H1 (cell line): Measurements from ENCODE around the gene GPA33. TPM values are rescaled to one million over a fixed set of nuclear protein-coding genes. Genes with fewer than 3 reads are reported as not detected.

ENCODE experiments used
- CTCF ChIA-PET: fragments of 300-600 bp; sonication (Branson Sonifier 250); formaldehyde crosslinking; loops from one replicate; lab custom pipeline; 2021; ENCODE audit not compliant: partially characterized antibody; lab: Charles Lee
- POLR2A ChIA-PET: fragments of 300-600 bp; sonication (Branson Sonifier 250); formaldehyde crosslinking; loops from one replicate; lab custom pipeline; 2021; ENCODE audit warnings: inconsistent platforms; ENCODE audit not compliant: partially characterized antibody; lab: Charles Lee
- DNase-seq, 2 experiments: peaks; one replicate each; pipeline versions ENCODE4 v3.0.0 to v3.0.0-alpha.2; 2010 to 2022; ENCODE audit warnings: low spot score in 2 of 2, low read depth in 1 of 2, mixed read lengths in 1 of 2
- FAIRE-seq: peaks from 2 replicates; lab custom pipeline; 2011; peaks lifted over from hg19 to GRCh38; lab: Jason Lieb, UNC
- H2AFZ ChIP-seq: 2 replicates; pipeline ENCODE4 v1.8.1; 2012; ENCODE audit warnings: low read length, inconsistent platforms
- H2AK5ac ChIP-seq: 2 replicates; pipeline ENCODE4 v1.6.1; 2013; ENCODE audit warnings: low read depth, low read length
- H2BK120ac ChIP-seq: replicated peaks from 2 replicates; pipeline ENCODE3; 2013; ENCODE audit warnings: low read depth, low read length, inconsistent platforms
- H2BK12ac ChIP-seq: 2 replicates; pipeline ENCODE4 v1.6.1; 2013; ENCODE audit warnings: low read depth, low read length
- H2BK15ac ChIP-seq: 2 replicates; pipeline ENCODE4 v1.6.1; 2013; ENCODE audit warnings: low read length
- H2BK20ac ChIP-seq: 2 replicates; pipeline ENCODE4 v1.6.1; 2013; ENCODE audit warnings: low read length
- H2BK5ac ChIP-seq: 2 replicates; pipeline ENCODE4 v1.6.1; 2013; ENCODE audit warnings: low read depth, low read length
- H3K14ac ChIP-seq: 2 replicates; pipeline ENCODE4 v1.6.1; 2013; ENCODE audit warnings: inconsistent platforms; ENCODE audit not compliant: insufficient read length
- H3K18ac ChIP-seq: 2 replicates; pipeline ENCODE4 v1.6.1; 2013; ENCODE audit warnings: low read length; ENCODE audit errors: extremely low read depth
- H3K23ac ChIP-seq: 2 replicates; pipeline ENCODE4 v1.6.1; 2013; ENCODE audit warnings: inconsistent platforms; ENCODE audit not compliant: insufficient read length
- H3K23me2 ChIP-seq: 2 replicates; pipeline ENCODE4 v1.6.1; 2013; ENCODE audit warnings: low read depth, low read length
- H3K27ac ChIP-seq: 2 replicates; pipeline ENCODE4 v1.6.1; 2011; ENCODE audit warnings: low read depth, low read length, inconsistent platforms
- H3K27me3 ChIP-seq, 4 experiments: replicated peaks in 1 of 4; 1 replicate in 1 of 4; 2 replicates in 3 of 4; pipeline versions ENCODE4 v1.6.1 to v1.8.1; 2011 to 2013; ENCODE audit warnings: low read length in 3 of 4, mild to moderate bottlenecking in 3 of 4, inconsistent platforms in 2 of 4, mixed read lengths in 2 of 4, moderate library complexity in 1 of 4; ENCODE audit not compliant: control insufficient read depth in 3 of 4, insufficient read depth in 3 of 4; ENCODE audit errors: extremely low read depth in 1 of 4
- H3K36me3 ChIP-seq, 4 experiments: 2 replicates each; pipeline versions ENCODE4 v1.6.1 to v1.8.1; 2011 to 2013; ENCODE audit warnings: mild to moderate bottlenecking in 4 of 4, low read length in 3 of 4, moderate library complexity in 2 of 4, control low read depth in 1 of 4, inconsistent platforms in 1 of 4; ENCODE audit not compliant: insufficient read depth in 4 of 4, control insufficient read depth in 2 of 4
- H3K4ac ChIP-seq: replicated peaks from 2 replicates; pipeline ENCODE3; 2013; ENCODE audit warnings: low read length, low read depth, mixed read lengths, inconsistent platforms; ENCODE audit not compliant: insufficient read length
- H3K4me1 ChIP-seq, 4 experiments: replicated peaks in 1 of 4; 1 replicate in 1 of 4; 2 replicates in 3 of 4; pipeline versions ENCODE4 v1.6.1 to v1.8.1; 2011 to 2013; ENCODE audit warnings: low read length in 3 of 4, inconsistent platforms in 2 of 4, mixed read lengths in 1 of 4; ENCODE audit not compliant: insufficient read depth in 4 of 4, control insufficient read depth in 3 of 4
- H3K4me2 ChIP-seq, 2 experiments: 2 replicates each; pipeline versions ENCODE4 v1.6.1 to v1.8.1; 2011 to 2013; ENCODE audit warnings: low read depth in 2 of 2, low read length in 2 of 2, control low read depth in 1 of 2, inconsistent platforms in 1 of 2, mild to moderate bottlenecking in 1 of 2; ENCODE audit not compliant: insufficient read depth in 1 of 2
- H3K4me3 ChIP-seq, 4 experiments: fragments of 200-600, 300-600 bp in 1 of 4; sonication (generic), shearing (Covaris generic), sonication (Bioruptor Twin) in 1 of 4; 2 replicates each; pipeline versions ENCODE4 v1.5.1 to v1.8.1; 2011 to 2016; ENCODE audit warnings: low read length in 4 of 4, low read depth in 3 of 4, control low read depth in 2 of 4, inconsistent platforms in 2 of 4, mild to moderate bottlenecking in 2 of 4, mixed read lengths in 1 of 4, moderate library complexity in 1 of 4; ENCODE audit not compliant: insufficient read depth in 2 of 4; ENCODE audit errors: extremely low read depth in 1 of 4
- H3K56ac ChIP-seq: replicated peaks from 2 replicates; pipeline ENCODE3; 2013; ENCODE audit warnings: low read depth, mild to moderate bottlenecking, mixed read lengths, low read length, inconsistent platforms; ENCODE audit not compliant: insufficient read length
- H3K79me1 ChIP-seq: 2 replicates; pipeline ENCODE4 v1.6.1; 2013; ENCODE audit warnings: low read depth, low read length, control low read depth
- H3K79me2 ChIP-seq, 2 experiments: 2 replicates each; pipeline versions ENCODE4 v1.6.1 to v1.8.1; 2012 to 2013; ENCODE audit warnings: low read length in 2 of 2, mild to moderate bottlenecking in 2 of 2, inconsistent platforms in 1 of 2; ENCODE audit not compliant: insufficient read depth in 2 of 2, control insufficient read depth in 1 of 2
- H3K9ac ChIP-seq, 4 experiments: replicated peaks in 1 of 4; 1 replicate in 1 of 4; 2 replicates in 3 of 4; pipeline versions ENCODE4 v1.6.1 to v1.8.1; 2011 to 2013; ENCODE audit warnings: low read depth in 3 of 4, low read length in 3 of 4, control low read depth in 2 of 4, mild to moderate bottlenecking in 2 of 4, moderate library complexity in 2 of 4, inconsistent platforms in 1 of 4; ENCODE audit errors: extremely low read depth in 1 of 4
- H3K9me3 ChIP-seq, 2 experiments: 2 replicates each; pipeline versions ENCODE4 v1.6.1 to v1.8.1; 2012 to 2013; ENCODE audit warnings: mild to moderate bottlenecking in 2 of 2, moderate library complexity in 2 of 2, control low read depth in 1 of 2, inconsistent platforms in 1 of 2, low read depth in 1 of 2, low read length in 1 of 2, mixed read lengths in 1 of 2; ENCODE audit not compliant: insufficient read depth in 2 of 2
- H4K20me1 ChIP-seq, 2 experiments: replicated peaks in 1 of 2; 2 replicates each; pipeline versions ENCODE3 to v1.8.1; 2011 to 2013; ENCODE audit warnings: inconsistent platforms in 2 of 2, low read length in 2 of 2, mild to moderate bottlenecking in 1 of 2; ENCODE audit not compliant: insufficient read depth in 2 of 2, control insufficient read depth in 1 of 2
- H4K5ac ChIP-seq: 2 replicates; pipeline ENCODE4 v1.6.1; 2013; ENCODE audit warnings: low read length, low read depth, mixed read lengths, inconsistent platforms; ENCODE audit not compliant: insufficient read length
- H4K8ac ChIP-seq: 2 replicates; pipeline ENCODE4 v1.8.0; 2013; ENCODE audit warnings: mild to moderate bottlenecking, moderate library complexity, low read length, inconsistent platforms; ENCODE audit not compliant: insufficient read depth; ENCODE audit errors: extremely low read depth
- H4K91ac ChIP-seq: replicated peaks from 2 replicates; pipeline ENCODE3; 2013; ENCODE audit warnings: low read length, mixed read lengths, inconsistent platforms; ENCODE audit not compliant: insufficient read length
- ASH2L ChIP-seq: fragments of 200-600, 300-600 bp; sonication (generic); IDR thresholded peaks from one replicate; pipeline ENCODE4 v1.7.1; 2017; ENCODE audit warnings: low read length
- CBX8 ChIP-seq: fragments of 300-800, 300-1000 bp; sonication (generic); IDR thresholded peaks from 2 replicates; pipeline ENCODE4 v1.7.1; 2016; ENCODE audit warnings: low read depth, low read length, borderline replicate concordance
- CHD2 ChIP-seq: IDR thresholded peaks from 2 replicates; pipeline ENCODE4 v1.6.1; 2012; ENCODE audit warnings: low read length, improper control_type of control experiment
- KDM4A ChIP-seq: IDR thresholded peaks from one replicate; pipeline ENCODE4 v1.7.1; 2012; ENCODE audit warnings: low read depth, mild to moderate bottlenecking, moderate library complexity, low read length, inconsistent platforms; ENCODE audit not compliant: severe bottlenecking
- RBBP5 ChIP-seq: IDR thresholded peaks from 2 replicates; pipeline ENCODE4 v1.7.1; 2012; ENCODE audit warnings: low read depth, mild to moderate bottlenecking, inconsistent platforms, low read length, moderate library complexity, borderline replicate concordance
- USF2 ChIP-seq: IDR thresholded peaks from 2 replicates; pipeline ENCODE4 v1.6.1; 2011; ENCODE audit warnings: low read length, improper control_type of control experiment
- WGBS, 2 experiments: shearing (Covaris generic) in 1 of 2; methylation state at CpG; one replicate each; pipeline versions ENCODE4 v1.1.6 to v1.1.7; 2013 to 2015; ENCODE audit warnings: low lambda C conversion rate in 2 of 2, mixed read lengths in 2 of 2, inconsistent platforms in 1 of 2, low coverage in 1 of 2, missing lambda C conversion rate in 1 of 2; ENCODE audit not compliant: insufficient replicate concordance in 2 of 2, insufficient coverage in 1 of 2, insufficient read length in 1 of 2; ENCODE audit errors: extremely low coverage in 1 of 2, missing lambda C conversion rate in 1 of 2; 5-methylcytosine and 5-hydroxymethylcytosine counted together
- polyA plus RNA-seq, 7 experiments: library from polyadenylated mRNA; depleted of rRNA in 3 of 7; stranded (reverse) in 5 of 7; unstranded in 2 of 7; fragments of >200 nt in 5 of 7; fragments of 200-250 nt in 2 of 7; gene quantifications; 1 replicate in 5 of 7; 2 replicates in 1 of 7; 4 replicates in 1 of 7; pipeline versions ENCODE4 v1.2.1 to v1.2.3, GENCODE V29; 2011 to 2013; ENCODE audit warnings: missing spikeins in 2 of 7, mixed read lengths in 2 of 7
- total RNA-seq: library from RNA; stranded (reverse); fragmentation: NEBNext Ultra II Directional; extraction: Animal tissue kit (Norgen Biotek cat#: 25700); gene quantifications from 2 replicates; pipeline ENCODE4 v1.2.1, GENCODE V29; 2021

GPA33 gene
- total and polyA plus RNA-seq, 2 of the 8 experiments (the other 6 are each of a cell fraction or from before 2014, with no cell fraction given), result 0.19 to 0.67 TPM

DNA sequence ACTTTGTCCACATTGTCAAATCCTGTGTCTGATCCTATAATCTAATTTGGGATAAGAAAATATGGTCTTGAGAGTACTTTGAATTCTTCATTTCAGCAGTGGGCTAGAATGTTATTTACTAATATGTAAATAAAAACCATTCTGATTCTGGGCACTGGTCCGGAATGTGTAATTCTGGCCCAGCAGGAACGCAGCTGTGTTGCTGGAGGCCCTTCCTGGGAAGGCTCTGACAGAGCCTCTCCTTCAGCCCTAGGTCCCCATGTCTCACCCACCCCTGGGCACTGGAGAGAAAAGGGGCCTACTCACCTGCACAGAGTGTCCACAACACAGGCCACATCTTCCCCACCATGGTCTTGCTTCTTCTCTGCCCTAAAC lies 251 bp downstream of the GPA33 start:
- Histone ChIP-seq H3K4me2 (no peak overlapping the region), H3K79me1 (no peaks in the 10 kb centered on the region), H2AK5ac (no peak overlapping the region), H2BK20ac (no peak overlapping the region), H2BK120ac (no peak overlapping the region), H2BK15ac (no peak overlapping the region)
- TF ChIP-seq CHD2 (no peak), RBBP5 (no peak), KDM4A (no peak), USF2 (no peak), CBX8 (no peak), ASH2L (no peak)
- TF ChIP-seq, all 59 proteins: peak for 0
- H4K5ac ChIP-seq, result no peak overlapping the region
- no peak overlapping the region for H2AFZ ChIP-seq
- H2BK12ac ChIP-seq, result no peak overlapping the region
- H3K4ac ChIP-seq, result no peak overlapping the region
- no peaks in the 10 kb centered on the region for H4K20me1 ChIP-seq
- no peaks in the 10 kb centered on the region for H3K27me3 ChIP-seq
- DNase-seq, result no peak
- ChIA-PET CTCF (interaction anchor here (0.6 to 2.0 kb wide), 4 partner anchors 9 to 40 kb away, joined by 4 to 8 read pairs (median 5); no protein-coding TSS in a partner anchor), POLR2A (no interaction called here)
- H3K9me3 ChIP-seq, result peaks cover 0 to 4% of the 10 kb centered on the region in 2 experiments; a peak in 2 of 4 replicates
- H3K27ac ChIP-seq, result no peak overlapping the region
- no peak overlapping the region for H3K18ac ChIP-seq
- no peak overlapping the region for H3K56ac ChIP-seq
- H3K23ac ChIP-seq, result no peak overlapping the region
- peaks cover 2% of the 10 kb centered on the region; the same call in 1 of the 2 replicates for H3K23me2 ChIP-seq
- H3K36me3 ChIP-seq, result no peaks in the 10 kb centered on the region
- H4K8ac ChIP-seq, result no peak overlapping the region
- H3K9ac ChIP-seq, result no peak overlapping the region
- no peak overlapping the region for H3K4me3 ChIP-seq
- H3K14ac ChIP-seq, result no peak overlapping the region
- peaks cover 3 to 10% (median 5%) of the 10 kb centered on the region in 4 experiments; a peak in 5 of 7 replicates for H3K4me1 ChIP-seq
- H3K79me2 ChIP-seq, result no peaks in the 10 kb centered on the region
- no peak for FAIRE-seq
- H4K91ac ChIP-seq, result no peak overlapping the region
- no peak overlapping the region for H2BK5ac ChIP-seq
- 75% methylated on average over 2 of the region's 2 CpGs; no CpG with 5 or more reads in 1 of the 2 experiments for WGBS, 2 experiments
